ENCODE data around the gene C17orf114.
A peak's percentile ranks its signal among the peaks of the same experiment; 100 is the strongest.

The C17orf114 gene

GRCh38 chr17:4802228-4802627, at the start of gene C17orf114:
TSS of gene C17orf114 (minus strand) at chr17:4802328.
- Mint-ChIP-seq H3K9me3 (no peaks in the 10 kb centered on the region), H3K27ac (peak within 1 kb of the TSS; percentile 3 to 42)
- DNase-seq (ENCODE audit: low spot score in 2 of 2), result no peak

GRCh38 chr17:4851084-4851483, 49.0 kb upstream of the C17orf114 start:
- Mint-ChIP-seq H3K36me3 (peaks cover 0 to 7% of the 10 kb centered on the region in 2 donors), H3K9me3 (peaks cover 6% of the 10 kb centered on the region in 2 donors), H3K27ac (peak overlapping the region in 1 of 2 donors; percentile 62)
- DNase-seq (ENCODE audit: low spot score in 2 of 2), result no peak
- ATAC-seq, result no peak

More at GRCh38 chr17:4802228-4802627, at the start of gene C17orf114:
- no peaks in the 10 kb centered on the region for H3K36me3 Mint-ChIP-seq
- ATAC-seq, result no peak

DNA sequence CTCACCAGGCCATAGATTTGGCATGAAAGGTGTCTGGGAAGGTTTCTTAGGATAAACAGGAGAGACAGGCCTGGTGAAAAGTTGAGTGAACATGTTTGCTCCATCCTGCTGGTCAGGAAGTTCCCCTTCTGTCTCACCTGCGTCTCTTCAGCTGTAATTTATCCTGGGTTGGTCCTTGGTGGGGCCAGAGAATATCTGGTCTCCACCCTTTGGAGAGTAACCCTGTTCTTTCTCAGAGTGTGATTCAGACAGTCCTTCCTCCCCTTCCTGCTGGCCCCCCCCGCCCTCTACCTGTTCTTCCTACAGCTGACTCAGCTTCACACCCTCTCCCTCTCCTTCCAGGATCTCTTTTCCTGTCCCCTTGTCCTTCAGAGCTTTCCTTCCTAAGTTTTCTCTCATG, 48.1 kb upstream of the C17orf114 start:
- H3K36me3 Mint-ChIP-seq, result peaks cover 0 to 7% of the 10 kb centered on the region in 2 donors
- H3K9me3 Mint-ChIP-seq, result peaks cover 6% of the 10 kb centered on the region in 2 donors
- ATAC-seq (no peak), DNase-seq (ENCODE audit: low spot score in 2 of 2) (no peak)
- peak overlapping the region in 1 of 2 donors; percentile 62 for H3K27ac Mint-ChIP-seq

DNA sequence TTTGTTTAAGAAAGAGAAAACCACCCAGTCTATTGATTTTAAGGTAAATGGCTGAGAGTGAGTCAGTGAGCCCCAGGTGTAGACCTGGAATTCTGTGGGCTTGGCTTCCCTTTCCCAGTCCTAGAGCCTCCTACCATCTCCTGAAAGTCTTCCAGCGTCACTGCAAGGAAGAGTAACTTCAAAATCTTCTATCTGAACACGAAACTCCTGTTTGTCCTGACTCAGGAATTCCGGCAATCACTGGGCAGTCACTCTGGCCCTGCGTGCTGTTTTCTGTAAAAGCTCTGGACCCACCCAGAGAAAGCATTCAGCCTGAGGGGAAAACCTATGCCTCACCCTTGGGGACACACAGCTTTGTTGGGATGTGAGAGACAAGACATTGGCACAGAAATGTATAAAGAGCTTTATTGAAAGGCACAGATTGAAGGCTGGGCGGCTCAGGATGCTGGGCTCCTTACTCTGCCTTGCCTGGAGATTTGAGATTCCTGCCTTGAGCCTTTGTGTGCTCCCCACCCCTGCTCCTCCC, 46.9 kb upstream of the C17orf114 start:
- ATAC-seq (no peak), DNase-seq (ENCODE audit: low spot score in 2 of 2) (no peak)
- no peak overlapping the region for H3K27ac Mint-ChIP-seq
- H3K9me3 Mint-ChIP-seq, result peaks cover 6% of the 10 kb centered on the region in 2 donors
- peaks cover 0 to 7% of the 10 kb centered on the region in 2 donors for H3K36me3 Mint-ChIP-seq

DNA sequence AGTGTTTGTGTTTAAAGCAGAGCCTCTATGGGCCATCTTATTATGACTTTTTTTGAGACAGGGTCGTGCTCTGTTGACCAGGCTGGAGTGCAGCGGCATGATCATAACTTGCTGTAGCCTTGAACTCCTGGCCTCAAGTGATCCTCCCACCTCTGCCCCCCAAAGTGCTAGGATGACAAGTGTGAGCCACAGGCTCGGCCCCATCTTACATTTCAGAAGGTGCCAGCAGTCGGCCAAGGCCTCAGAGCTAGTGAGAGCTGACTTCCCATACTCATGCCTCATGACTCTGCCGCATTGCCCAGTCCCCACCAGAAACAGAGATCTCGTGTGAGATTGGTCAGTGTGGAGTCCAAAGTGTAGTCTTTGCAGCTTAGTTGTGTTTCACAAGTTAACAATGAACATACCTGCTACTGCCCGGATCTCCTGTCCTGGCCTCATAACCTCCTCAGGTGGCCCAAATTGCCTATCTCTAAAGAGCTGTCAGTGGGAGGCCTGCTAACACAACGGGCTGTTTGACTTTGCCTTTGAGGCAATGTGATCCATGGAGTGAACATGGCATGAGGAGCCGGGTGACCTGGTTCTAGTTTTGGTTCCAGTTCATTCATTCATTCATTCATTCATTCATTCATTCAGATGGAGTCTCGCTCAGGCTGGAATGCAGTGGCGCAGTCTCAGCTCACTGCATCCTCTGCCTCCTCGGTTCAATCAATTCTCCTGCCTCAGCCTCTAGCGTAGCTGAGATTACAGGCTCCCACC, 44.7 kb upstream of the C17orf114 start:
- Mint-ChIP-seq H3K27ac (no peak overlapping the region), H3K36me3 (peaks cover 0 to under 1% of the 10 kb centered on the region in 2 donors), H3K9me3 (no peaks in the 10 kb centered on the region)
- DNase-seq (ENCODE audit: low spot score in 2 of 2) (no peak), ATAC-seq (no peak)

DNA sequence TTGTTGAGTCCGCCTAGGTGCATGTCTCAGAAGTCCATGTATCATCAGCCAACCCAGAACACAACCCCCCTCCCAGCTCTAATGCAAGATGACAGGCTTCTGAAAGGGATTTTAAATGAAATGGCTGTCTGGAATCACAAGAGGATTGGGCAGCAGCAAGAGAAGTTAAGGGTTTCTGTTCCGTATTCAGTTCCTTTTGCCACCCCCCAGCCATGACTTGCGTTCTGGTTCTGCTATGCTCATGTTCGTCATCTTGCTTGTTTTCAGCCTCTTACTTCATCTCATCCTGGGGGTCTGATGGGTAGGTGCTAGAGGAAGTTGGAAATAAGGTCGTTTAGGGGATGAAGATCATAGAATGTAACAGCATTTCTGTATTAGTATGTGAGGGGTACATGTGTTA, 43.0 kb upstream of the C17orf114 start:
- ATAC-seq, result no peak
- DNase-seq (ENCODE audit: low spot score in 2 of 2), result no peak
- Mint-ChIP-seq H3K9me3 (no peaks in the 10 kb centered on the region), H3K27ac (no peak overlapping the region), H3K36me3 (peaks cover 0 to 5% of the 10 kb centered on the region in 2 donors)

- H3K27ac Mint-ChIP-seq, result no peak overlapping the region
- H3K36me3 Mint-ChIP-seq, result peaks cover 0 to 15% of the 10 kb centered on the region in 2 donors
- no peaks in the 10 kb centered on the region for H3K9me3 Mint-ChIP-seq
- no peak for ATAC-seq
- DNase-seq (ENCODE audit: low spot score in 2 of 2), result no peak
Measured at GRCh38 chr17:4843321-4844000, 41.3 kb upstream of the C17orf114 start.

DNA sequence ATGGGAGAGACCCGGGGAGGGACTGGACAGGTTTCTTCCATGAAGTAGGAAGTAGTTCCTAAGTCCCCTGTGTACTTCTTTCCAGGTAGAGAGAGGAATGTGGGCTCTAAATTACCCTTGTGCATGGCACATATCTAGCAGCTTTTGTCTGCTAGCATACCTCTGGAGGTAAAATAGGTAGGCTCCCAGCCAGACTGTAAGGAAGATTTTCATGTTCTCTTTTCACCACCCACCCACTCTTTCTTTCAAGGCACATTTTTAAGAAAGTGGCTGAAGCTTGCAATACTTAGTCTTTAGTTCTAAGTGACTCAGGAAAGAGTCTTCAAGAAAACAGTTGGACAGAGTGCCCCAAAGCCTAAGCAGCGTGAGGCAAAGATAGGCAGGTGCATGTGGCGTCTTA, 40.2 kb upstream of the C17orf114 start:
- Mint-ChIP-seq H3K9me3 (no peaks in the 10 kb centered on the region), H3K27ac (no peak overlapping the region), H3K36me3 (peaks cover 0 to 21% of the 10 kb centered on the region in 2 donors)
- no peak for ATAC-seq
- DNase-seq (ENCODE audit: low spot score in 2 of 2), result no peak

DNA sequence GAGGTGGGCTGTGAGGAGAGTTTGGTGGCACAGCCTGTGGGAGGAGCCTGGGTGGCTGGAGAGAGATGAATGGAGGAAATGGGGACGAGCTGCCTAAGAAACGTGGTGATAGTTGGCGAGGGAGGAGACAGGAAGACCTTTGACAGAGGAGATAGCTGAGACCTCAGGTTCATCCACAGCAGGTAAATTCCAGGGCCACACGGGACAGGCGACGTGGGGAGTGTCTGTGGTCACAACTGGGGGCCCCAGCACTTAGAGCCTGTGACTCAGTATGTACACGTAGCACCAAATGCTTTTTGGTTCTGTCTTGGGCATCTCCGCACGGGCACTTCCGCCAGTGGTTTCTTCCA, 38.7 kb upstream of the C17orf114 start:
- peaks cover 0 to 21% of the 10 kb centered on the region in 2 donors for H3K36me3 Mint-ChIP-seq
- ATAC-seq (peak; percentile 76 to 79), DNase-seq (ENCODE audit: low spot score in 2 of 2) (no peak)
- peak overlapping the region; percentile 29 to 82 for H3K27ac Mint-ChIP-seq
- no peaks in the 10 kb centered on the region for H3K9me3 Mint-ChIP-seq

DNA sequence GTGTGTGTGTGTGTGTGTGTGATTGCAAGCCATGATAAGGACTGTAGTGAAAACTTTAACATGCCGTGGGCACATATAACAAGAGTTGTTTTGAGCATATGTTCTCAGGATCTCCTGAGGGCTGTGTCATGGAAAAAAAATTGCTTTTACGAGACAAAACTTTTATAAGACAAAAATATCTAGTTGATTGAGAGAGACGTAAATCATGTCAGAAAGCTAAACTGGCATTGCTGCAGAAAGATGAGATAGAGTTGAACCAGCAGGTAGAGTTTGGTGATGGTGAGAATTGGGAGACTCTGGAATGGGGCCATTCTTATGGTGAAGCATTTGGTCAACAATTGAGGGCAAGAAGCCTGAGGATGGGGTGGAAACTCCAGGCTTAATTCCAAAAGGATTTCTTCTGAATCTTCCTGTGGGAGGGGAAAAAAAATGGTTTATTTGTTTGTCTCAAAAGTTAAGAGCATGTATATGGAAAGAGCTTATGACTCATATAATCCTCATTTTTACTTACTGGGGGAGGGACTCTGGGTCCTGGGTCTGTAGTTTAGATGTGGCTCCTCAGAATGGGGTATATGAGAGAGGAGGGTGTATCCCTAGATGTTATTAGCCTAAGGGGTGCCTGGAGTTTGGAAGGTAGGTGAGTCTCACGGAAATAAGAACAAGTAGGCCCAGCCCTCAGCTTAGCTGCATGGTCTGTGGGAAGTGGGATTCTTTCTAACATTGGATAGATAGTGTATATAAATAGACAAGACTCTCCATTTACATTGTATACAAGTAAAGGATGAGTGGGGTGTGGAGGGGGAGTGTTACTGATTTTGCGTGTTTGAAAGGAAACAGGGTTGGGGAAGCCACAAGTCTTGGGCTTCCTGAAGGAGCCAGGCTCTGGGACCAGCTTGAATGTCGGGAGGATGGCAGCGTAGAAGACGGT, 38.1 kb upstream of the C17orf114 start:
- H3K36me3 Mint-ChIP-seq, result peaks cover 0 to 21% of the 10 kb centered on the region in 2 donors
- H3K27ac Mint-ChIP-seq, result peak overlapping the region; percentile 29 to 82
- DNase-seq (ENCODE audit: low spot score in 2 of 2) (no peak), ATAC-seq (peak; percentile 15 to 40)
- H3K9me3 Mint-ChIP-seq, result no peaks in the 10 kb centered on the region

DNA sequence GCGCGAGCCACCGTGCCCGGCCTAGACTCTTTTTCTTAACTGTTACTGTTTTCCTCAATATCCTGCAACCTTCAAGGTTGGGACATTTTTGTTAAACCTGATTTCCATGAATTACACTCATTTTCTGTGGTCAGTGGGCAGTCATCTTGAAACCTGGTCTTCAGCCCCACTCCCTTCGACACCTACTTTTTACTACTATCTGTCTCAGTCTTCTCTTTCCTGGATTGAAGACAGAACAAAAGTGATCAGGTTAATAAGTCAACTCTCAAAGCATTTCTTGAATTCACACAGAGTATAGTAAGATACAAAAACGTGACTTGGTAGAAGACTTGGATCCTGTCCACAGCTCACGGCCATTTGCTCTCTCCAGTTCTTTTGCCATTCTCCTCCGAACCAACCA, 37.1 kb upstream of the C17orf114 start:
- Mint-ChIP-seq H3K27ac (peak overlapping the region in 1 of 2 donors; percentile 12), H3K9me3 (no peaks in the 10 kb centered on the region), H3K36me3 (peaks cover 0 to 23% of the 10 kb centered on the region in 2 donors)
- DNase-seq (ENCODE audit: low spot score in 2 of 2), result no peak
- peak; percentile 41 to 55 for ATAC-seq

GRCh38 chr17:4838309-4838785, 36.2 kb upstream of the C17orf114 start:
- ATAC-seq (no peak), DNase-seq (ENCODE audit: low spot score in 2 of 2) (no peak)
- Mint-ChIP-seq H3K27ac (no peak overlapping the region), H3K36me3 (peaks cover 0 to 29% of the 10 kb centered on the region in 2 donors), H3K9me3 (no peaks in the 10 kb centered on the region)

DNA sequence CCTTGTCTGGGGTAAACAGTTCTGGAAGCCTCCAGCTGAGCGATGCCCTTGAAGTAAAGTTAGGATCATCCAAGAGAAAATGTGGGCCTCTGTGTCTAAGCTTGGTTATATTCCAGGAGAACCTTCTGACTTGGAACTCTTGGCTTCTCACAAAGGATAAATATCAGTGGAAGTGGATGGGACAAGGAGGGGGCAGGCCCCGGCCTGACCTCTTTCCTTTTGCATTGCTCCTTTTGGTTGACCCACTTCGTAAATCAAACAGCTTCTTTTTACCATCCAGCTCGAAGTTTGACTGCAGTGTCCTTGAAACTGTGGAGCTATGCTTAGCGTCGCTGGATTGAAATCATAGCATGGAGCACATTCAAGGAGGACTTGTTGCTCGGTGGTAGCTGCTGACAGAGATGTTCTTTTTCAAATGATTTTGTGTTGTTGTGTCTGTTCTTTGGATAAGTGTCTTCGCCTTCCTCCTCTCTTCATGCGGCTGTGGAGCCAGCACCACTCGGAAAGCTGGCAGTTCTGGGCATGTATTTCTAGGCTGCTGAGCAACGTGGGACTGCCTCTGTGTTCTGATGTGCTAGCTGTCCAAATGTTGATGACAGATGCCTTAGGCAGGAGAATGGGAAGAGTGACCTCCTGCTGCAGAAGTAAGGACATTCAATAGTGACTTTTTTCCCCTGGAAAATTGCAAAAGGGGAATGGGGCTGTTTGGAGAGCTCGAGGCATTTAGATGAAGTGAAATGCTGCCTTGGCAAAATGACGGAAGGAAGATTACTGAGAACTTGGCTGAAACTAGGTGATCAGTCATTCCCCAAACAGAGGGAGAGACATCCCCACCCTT, 35.6 kb upstream of the C17orf114 start:
- no peaks in the 10 kb centered on the region for H3K9me3 Mint-ChIP-seq
- DNase-seq (ENCODE audit: low spot score in 2 of 2) (no peak), ATAC-seq (no peak)
- H3K36me3 Mint-ChIP-seq, result peaks cover 0 to 29% of the 10 kb centered on the region in 2 donors
- H3K27ac Mint-ChIP-seq, result no peak overlapping the region

DNA sequence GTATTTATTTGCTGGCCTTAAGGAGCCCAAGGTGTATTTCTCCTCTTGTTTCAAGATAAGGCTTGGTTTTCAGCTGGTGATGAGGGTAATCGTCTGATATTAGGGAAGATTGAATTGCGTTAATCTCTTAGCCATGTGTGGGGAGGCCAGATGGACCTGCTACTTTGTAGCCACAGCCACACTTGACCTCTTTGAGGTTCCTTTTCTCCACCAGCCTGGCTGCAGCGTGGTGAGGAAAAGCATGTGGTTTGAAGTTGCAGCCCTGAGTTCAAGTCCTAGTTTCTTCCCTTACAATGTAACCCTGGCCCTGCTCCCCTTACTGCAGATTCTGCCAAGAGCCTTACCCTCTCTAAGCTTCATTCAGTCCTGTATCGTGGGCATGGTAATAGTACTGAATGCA, 34.1 kb upstream of the C17orf114 start:
- Mint-ChIP-seq H3K36me3 (peaks cover 0 to 29% of the 10 kb centered on the region in 2 donors), H3K9me3 (no peaks in the 10 kb centered on the region), H3K27ac (no peak overlapping the region)
- DNase-seq (ENCODE audit: low spot score in 2 of 2) (no peak), ATAC-seq (no peak)

DNA sequence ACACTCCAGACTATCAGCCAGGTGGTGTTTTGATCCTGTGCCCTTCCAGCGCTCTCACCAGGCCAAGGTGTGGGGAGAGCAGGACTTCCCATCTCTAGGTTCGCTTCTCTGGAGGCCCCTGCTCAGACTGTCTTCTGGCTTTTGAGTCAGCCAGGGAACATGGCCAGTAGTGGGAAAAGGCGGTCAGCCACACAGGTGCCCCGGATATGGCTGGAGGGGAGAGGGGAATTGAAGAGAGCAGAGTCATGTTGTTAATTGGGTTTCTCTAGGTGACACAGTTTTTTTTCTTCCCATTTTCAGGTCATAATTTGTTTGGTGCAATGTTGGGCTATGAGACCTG, 32.5 kb upstream of the C17orf114 start:
- ATAC-seq (no peak), DNase-seq (ENCODE audit: low spot score in 2 of 2) (no peak)
- Mint-ChIP-seq H3K36me3 (peaks cover 0 to 20% of the 10 kb centered on the region in 2 donors), H3K27ac (peak overlapping the region in 1 of 2 donors; percentile 24), H3K9me3 (no peaks in the 10 kb centered on the region)

Data from activated naive CD4-positive, alpha-beta T cell treated with anti-CD3 and anti-CD28 coated beads, Interleukin-2, amount 50 U/mL, for 72 hours (primary cell).